ENCODE data around the gene RAPGEF1.
"Not testable (repeated sequence)": the region's sequence is repeated elsewhere in the genome, so short reads cannot be mapped to it uniquely, and the experiment has no call there.

- TF ChIP-seq CTCF (IDR thresholded peaks at IDR 0.05; ENCODE audit: insufficient read depth, low read depth, low read length); EZH2 (IDR thresholded peaks at IDR 0.05; ENCODE audit: insufficient read depth, low read length): not testable (repeated sequence)
Measured at GRCh38 chr9:131654369-131654768, 85.5 kb downstream of the RAPGEF1 start.

All from astrocyte (in vitro differentiated cells and primary cell).